HepG2 (cell line): ENCODE results near the gene CYP4V2. TPM values are rescaled to one million over a fixed set of nuclear protein-coding genes. Genes with fewer than 3 reads are reported as not detected.

ENCODE experiments used
- E2F1 ChIP-seq: sonication (generic); formaldehyde crosslinking; IDR thresholded peaks from 2 replicates; pipeline ENCODE4 v1.5.0; 2020; ENCODE audit warnings: missing genetic modification reagents
- FOXK2 ChIP-seq: fragments of 450-650 bp; IDR thresholded peaks from 2 replicates; pipeline ENCODE4 v1.6.1; 2016
- HNF4G ChIP-seq, 2 experiments: sonication (generic) in 1 of 2; formaldehyde crosslinking in 1 of 2; IDR thresholded peaks; 2 replicates each; pipeline versions ENCODE4 v1.4.0 to v1.6.1; 2011 to 2020; ENCODE audit warnings: borderline replicate concordance in 2 of 2, low read depth in 2 of 2, mild to moderate bottlenecking in 2 of 2, low read length in 1 of 2, missing genetic modification reagents in 1 of 2, moderate library complexity in 1 of 2
- NCOA2 ChIP-seq: sonication (generic); formaldehyde crosslinking; IDR thresholded peaks from 2 replicates; pipeline ENCODE4 v1.8.0; 2022; ENCODE audit warnings: inconsistent platforms
- THAP9 ChIP-seq: sonication (generic); formaldehyde crosslinking; IDR thresholded peaks from 2 replicates; pipeline ENCODE4; 2020; ENCODE audit warnings: missing genetic modification reagents, mild to moderate bottlenecking, borderline replicate concordance
- TIGD3 ChIP-seq: sonication (generic); formaldehyde crosslinking; IDR thresholded peaks from 2 replicates; pipeline ENCODE4 v1.5.1; 2020; ENCODE audit warnings: mild to moderate bottlenecking, missing genetic modification reagents, borderline replicate concordance
- ZNF160 ChIP-seq: sonication (generic); formaldehyde crosslinking; IDR thresholded peaks from 2 replicates; pipeline ENCODE4 v1.8.0; 2022; ENCODE audit warnings: mild to moderate bottlenecking, inconsistent platforms, missing genetic modification reagents
- ZNF20 ChIP-seq: sonication (generic); formaldehyde crosslinking; IDR thresholded peaks from 2 replicates; pipeline ENCODE4 v1.4.0; 2020; ENCODE audit warnings: mild to moderate bottlenecking, moderate library complexity, missing genetic modification reagents
- ZNF230 ChIP-seq: sonication (generic); formaldehyde crosslinking; IDR thresholded peaks from 2 replicates; pipeline ENCODE4 v1.4.0; 2020; ENCODE audit warnings: mild to moderate bottlenecking, missing genetic modification reagents
- ZNF274 ChIP-seq: sonication (generic); formaldehyde crosslinking; IDR thresholded peaks from 2 replicates; pipeline ENCODE4 v1.5.1; 2020; ENCODE audit warnings: mild to moderate bottlenecking, missing genetic modification reagents
- ZNF598 ChIP-seq: sonication (generic); formaldehyde crosslinking; IDR thresholded peaks from 2 replicates; pipeline ENCODE4 v1.5.1; 2020; ENCODE audit warnings: mild to moderate bottlenecking, missing genetic modification reagents, borderline replicate concordance
- ZNF678 ChIP-seq: sonication (generic); formaldehyde crosslinking; IDR thresholded peaks from 2 replicates; pipeline ENCODE4 v1.4.0; 2020; ENCODE audit warnings: mild to moderate bottlenecking, missing genetic modification reagents
- ZSCAN25 ChIP-seq: sonication (generic); formaldehyde crosslinking; IDR thresholded peaks from 2 replicates; pipeline ENCODE4 v1.8.0; 2022; ENCODE audit warnings: mild to moderate bottlenecking, missing genetic modification reagents
- polyA plus RNA-seq, 8 experiments: library from polyadenylated mRNA; depleted of rRNA in 3 of 8; stranded (reverse) in 7 of 8; unstranded in 1 of 8; fragments of >200 nt; fragmentation: Illumina TruSeq in 4 of 8; extraction: Trizol in 4 of 8; gene quantifications; 2 replicates each; pipeline versions ENCODE4 v1.2.1 to v1.2.3, GENCODE V29; 2011 to 2016; ENCODE audit warnings: low read depth in 4 of 8, missing spikeins in 1 of 8, mixed read lengths in 1 of 8; ENCODE audit not compliant: insufficient read depth in 1 of 8
- total RNA-seq, 5 experiments: library from RNA; depleted of rRNA; stranded (reverse); fragments of >200 nt; fragmentation: Illumina TruSeq; extraction: Trizol; gene quantifications; 2 replicates each; pipeline ENCODE4 v1.2.3, GENCODE V29; 2016; ENCODE audit warnings: low read depth in 1 of 5
- TF ChIP-seq, protein P1 (sequence below): sonication (generic); formaldehyde crosslinking; IDR thresholded peaks from 2 replicates; pipeline ENCODE4 v1.5.0; 2020; ENCODE audit warnings: missing genetic modification reagents, mild to moderate bottlenecking, borderline replicate concordance
- TF ChIP-seq, protein P2 (sequence below): sonication (generic); formaldehyde crosslinking; IDR thresholded peaks from 2 replicates; pipeline ENCODE4 v1.5.0; 2020; ENCODE audit warnings: mild to moderate bottlenecking, missing genetic modification reagents
- TF ChIP-seq, protein P3 (sequence below): sonication (generic); formaldehyde crosslinking; IDR thresholded peaks from 2 replicates; pipeline ENCODE4 v1.5.1; 2020; ENCODE audit warnings: missing genetic modification reagents, mild to moderate bottlenecking, borderline replicate concordance

CYP4V2 gene
- total and polyA plus RNA-seq, 2 of the 13 experiments (the other 11 are each of a cell fraction or from before 2014, with no cell fraction given) = 4.7 to 7.2 TPM

- no peak for TF ChIP-seq THAP9 (CRISPR knock-in tag)
- 0 out of 2 replicates have a peak, but pooled peaks have one; percentile 41 for TF ChIP-seq ZSCAN25 (CRISPR knock-in tag)
- 0 out of 2 replicates have a peak, but pooled peaks have one; percentile 51 for TF ChIP-seq ZNF678 (CRISPR knock-in tag)
- TF ChIP-seq, protein P1, sequence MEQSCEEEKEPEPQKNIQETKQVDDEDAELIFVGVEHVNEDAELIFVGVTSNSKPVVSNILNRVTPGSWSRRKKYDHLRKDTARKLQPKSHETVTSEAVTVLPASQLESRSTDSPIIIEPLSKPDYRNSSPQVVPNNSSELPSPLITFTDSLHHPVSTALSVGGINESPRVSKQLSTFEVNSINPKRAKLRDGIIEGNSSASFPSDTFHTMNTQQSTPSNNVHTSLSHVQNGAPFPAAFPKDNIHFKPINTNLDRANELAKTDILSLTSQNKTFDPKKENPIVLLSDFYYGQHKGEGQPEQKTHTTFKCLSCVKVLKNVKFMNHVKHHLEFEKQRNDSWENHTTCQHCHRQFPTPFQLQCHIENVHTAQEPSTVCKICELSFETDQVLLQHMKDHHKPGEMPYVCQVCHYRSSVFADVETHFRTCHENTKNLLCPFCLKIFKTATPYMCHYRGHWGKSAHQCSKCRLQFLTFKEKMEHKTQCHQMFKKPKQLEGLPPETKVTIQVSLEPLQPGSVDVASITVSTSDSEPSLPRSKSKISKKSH (CRISPR knock-in tag) = 0 out of 2 replicates have a peak, but pooled peaks have one; percentile 23
- TF ChIP-seq, protein P2, sequence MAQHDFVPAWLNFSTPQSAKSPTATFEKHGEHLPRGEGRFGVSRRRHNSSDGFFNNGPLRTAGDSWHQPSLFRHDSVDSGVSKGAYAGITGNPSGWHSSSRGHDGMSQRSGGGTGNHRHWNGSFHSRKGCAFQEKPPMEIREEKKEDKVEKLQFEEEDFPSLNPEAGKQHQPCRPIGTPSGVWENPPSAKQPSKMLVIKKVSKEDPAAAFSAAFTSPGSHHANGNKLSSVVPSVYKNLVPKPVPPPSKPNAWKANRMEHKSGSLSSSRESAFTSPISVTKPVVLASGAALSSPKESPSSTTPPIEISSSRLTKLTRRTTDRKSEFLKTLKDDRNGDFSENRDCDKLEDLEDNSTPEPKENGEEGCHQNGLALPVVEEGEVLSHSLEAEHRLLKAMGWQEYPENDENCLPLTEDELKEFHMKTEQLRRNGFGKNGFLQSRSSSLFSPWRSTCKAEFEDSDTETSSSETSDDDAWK (CRISPR knock-in tag) = no peak
- peak; percentile 47; the same call in 1 of the 2 replicates for TF ChIP-seq ZNF598 (CRISPR knock-in tag)
- TF ChIP-seq E2F1 (CRISPR knock-in tag) = no peak
- no peak for TF ChIP-seq FOXK2
- TF ChIP-seq TIGD3 (CRISPR knock-in tag) = peak; percentile 34; the same call in 1 of the 2 replicates
- no peak for TF ChIP-seq ZNF20 (CRISPR knock-in tag)
- TF ChIP-seq HNF4G (IDR thresholded peaks at IDR 0.05; ENCODE audit: borderline replicate concordance, low read depth, low read length) = 0 out of 2 replicates have a peak, but pooled peaks have one; percentile 10
- TF ChIP-seq HNF4G (CRISPR knock-in tag; IDR thresholded peaks at IDR 0.05; ENCODE audit: borderline replicate concordance, low read depth) = no peak
- TF ChIP-seq, protein P3, sequence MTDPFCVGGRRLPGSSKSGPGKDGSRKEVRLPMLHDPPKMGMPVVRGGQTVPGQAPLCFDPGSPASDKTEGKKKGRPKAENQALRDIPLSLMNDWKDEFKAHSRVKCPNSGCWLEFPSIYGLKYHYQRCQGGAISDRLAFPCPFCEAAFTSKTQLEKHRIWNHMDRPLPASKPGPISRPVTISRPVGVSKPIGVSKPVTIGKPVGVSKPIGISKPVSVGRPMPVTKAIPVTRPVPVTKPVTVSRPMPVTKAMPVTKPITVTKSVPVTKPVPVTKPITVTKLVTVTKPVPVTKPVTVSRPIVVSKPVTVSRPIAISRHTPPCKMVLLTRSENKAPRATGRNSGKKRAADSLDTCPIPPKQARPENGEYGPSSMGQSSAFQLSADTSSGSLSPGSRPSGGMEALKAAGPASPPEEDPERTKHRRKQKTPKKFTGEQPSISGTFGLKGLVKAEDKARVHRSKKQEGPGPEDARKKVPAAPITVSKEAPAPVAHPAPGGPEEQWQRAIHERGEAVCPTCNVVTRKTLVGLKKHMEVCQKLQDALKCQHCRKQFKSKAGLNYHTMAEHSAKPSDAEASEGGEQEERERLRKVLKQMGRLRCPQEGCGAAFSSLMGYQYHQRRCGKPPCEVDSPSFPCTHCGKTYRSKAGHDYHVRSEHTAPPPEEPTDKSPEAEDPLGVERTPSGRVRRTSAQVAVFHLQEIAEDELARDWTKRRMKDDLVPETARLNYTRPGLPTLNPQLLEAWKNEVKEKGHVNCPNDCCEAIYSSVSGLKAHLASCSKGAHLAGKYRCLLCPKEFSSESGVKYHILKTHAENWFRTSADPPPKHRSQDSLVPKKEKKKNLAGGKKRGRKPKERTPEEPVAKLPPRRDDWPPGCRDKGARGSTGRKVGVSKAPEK = peak; percentile 83; the same call in 1 of the 2 replicates
- TF ChIP-seq ZNF230 (CRISPR knock-in tag) = peak; percentile 82; the same call in 1 of the 2 replicates
- 0 out of 2 replicates have a peak, but pooled peaks have one; percentile 14 for TF ChIP-seq ZNF274 (CRISPR knock-in tag)
- TF ChIP-seq ZNF160 (CRISPR knock-in tag) = peak; percentile 10; the same call in 1 of the 2 replicates
- TF ChIP-seq NCOA2 (CRISPR knock-in tag) = no peak
Measured at GRCh38 chr4:186192066-186192612, 772 bp downstream of the CYP4V2 start (continued).
